Cardiac fibroblast (primary cell): ENCODE results near the gene MMP13.
"Not testable (repeated sequence)": the region's sequence is repeated elsewhere in the genome, so short reads cannot be mapped to it uniquely, and the experiment has no call there.

Experiments used
- DNase-seq, 2 donors: peaks; one replicate each; pipeline versions ENCODE4 v3.0.0 to v3.0.0-alpha.2; 2010; ENCODE audit warnings: low read depth in 2 of 2
- H3K4me3 ChIP-seq, 2 donors: replicated peaks in 1 of 2; 1 replicate in 1 of 2; 2 replicates in 1 of 2; pipeline ENCODE4 v1.5.1; 2011; ENCODE audit warnings: low read depth in 2 of 2, low read length in 2 of 2, mild to moderate bottlenecking in 2 of 2, moderate library complexity in 1 of 2
- TF ChIP-seq, protein P1 (sequence below): IDR thresholded peaks from one replicate; pipeline ENCODE4 v1.5.1; 2011; ENCODE audit warnings: low read depth, mild to moderate bottlenecking, low read length, inconsistent platforms

The MMP13 gene

DNA sequence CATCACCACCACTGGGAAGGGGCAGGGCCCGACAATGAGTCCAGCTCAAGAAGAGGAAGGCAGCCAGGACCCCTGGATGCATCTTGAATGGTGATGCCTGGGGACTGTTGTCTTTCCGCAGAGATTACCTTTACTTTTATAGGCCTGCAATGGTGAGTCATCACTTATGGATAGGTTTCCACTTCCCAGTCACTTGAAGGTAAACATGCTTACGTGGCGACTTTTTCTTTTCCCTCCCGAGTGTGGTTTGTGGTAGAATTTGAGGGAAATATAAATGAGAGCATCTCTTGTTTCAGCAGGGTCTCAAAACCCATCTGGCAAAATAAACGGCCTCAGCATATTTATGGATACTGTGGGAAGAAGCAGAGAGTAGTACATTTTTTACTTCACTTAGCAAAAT lies at the start of gene MMP13:
TSS of gene MMP13 (minus strand) at position 109 of the 400 bp plus-strand sequence. CDS start at position 82, 27 bp downstream.
- TF ChIP-seq, protein P1, sequence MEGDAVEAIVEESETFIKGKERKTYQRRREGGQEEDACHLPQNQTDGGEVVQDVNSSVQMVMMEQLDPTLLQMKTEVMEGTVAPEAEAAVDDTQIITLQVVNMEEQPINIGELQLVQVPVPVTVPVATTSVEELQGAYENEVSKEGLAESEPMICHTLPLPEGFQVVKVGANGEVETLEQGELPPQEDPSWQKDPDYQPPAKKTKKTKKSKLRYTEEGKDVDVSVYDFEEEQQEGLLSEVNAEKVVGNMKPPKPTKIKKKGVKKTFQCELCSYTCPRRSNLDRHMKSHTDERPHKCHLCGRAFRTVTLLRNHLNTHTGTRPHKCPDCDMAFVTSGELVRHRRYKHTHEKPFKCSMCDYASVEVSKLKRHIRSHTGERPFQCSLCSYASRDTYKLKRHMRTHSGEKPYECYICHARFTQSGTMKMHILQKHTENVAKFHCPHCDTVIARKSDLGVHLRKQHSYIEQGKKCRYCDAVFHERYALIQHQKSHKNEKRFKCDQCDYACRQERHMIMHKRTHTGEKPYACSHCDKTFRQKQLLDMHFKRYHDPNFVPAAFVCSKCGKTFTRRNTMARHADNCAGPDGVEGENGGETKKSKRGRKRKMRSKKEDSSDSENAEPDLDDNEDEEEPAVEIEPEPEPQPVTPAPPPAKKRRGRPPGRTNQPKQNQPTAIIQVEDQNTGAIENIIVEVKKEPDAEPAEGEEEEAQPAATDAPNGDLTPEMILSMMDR: no peak
- DNase-seq: no peak
- no peak within 1 kb of the TSS for H3K4me3 ChIP-seq

DNA sequence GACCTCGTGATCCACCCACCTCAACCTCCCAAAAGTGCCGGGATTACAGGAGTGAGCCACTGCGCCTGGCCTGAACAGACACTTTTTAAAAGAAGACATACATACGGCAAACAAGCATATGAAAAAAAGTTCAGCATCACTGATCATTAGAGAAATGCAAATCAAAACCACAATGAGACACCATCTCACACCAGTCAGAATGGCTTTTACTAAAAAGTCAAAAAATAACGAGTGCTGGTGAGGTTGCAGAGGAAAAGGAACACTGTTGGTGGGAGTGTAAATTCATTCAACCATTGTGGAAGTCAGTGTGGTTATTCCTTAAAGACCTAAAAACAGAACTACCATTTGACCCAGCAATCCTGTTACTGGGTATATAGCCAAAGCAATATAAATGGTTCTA lies 48.7 kb upstream of the MMP13 start:
- not testable (repeated sequence) for H3K4me3 ChIP-seq, DNase-seq

DNA sequence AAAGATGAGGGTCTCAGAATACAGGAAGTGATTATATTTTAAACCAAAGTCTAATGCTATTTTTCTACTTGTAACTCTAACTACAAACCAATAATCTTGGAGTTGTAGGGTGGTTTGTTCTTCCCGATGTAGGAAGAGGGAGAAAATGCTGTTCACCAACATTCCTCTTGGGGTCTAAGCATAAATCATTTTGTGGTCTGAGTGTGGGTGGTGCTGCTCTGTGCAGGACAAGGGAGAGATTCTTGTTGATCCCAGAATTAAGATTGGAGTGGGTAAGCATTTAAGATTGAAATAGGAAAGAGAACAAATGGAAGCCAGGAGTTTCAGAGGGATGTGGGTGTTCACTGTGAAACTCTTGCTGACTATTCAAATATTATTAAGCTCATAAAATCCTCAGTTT lies 38.6 kb upstream of the MMP13 start:
- H3K4me3 ChIP-seq: no peak overlapping the region
- DNase-seq: no peak
- TF ChIP-seq, protein P1: no peak

DNA sequence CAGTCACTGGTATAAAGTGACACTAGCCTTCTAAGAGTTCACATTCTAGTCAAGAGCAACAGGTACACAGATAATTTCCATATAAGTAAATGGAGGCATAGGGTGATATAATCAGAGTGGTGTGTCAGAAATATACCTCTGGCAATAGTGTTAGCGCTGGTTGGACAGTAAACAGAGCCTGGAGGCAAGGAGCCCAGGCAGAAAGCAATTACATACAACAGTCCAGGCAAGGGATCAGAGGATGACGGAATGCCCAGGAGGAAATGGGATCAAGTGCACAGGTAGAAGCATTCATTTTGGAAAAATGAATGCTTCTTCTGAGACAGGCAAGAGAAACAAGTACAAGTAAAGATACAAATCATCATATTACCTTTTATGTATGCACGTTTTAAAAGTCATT lies 36.2 kb upstream of the MMP13 start:
- DNase-seq: no peak
- H3K4me3 ChIP-seq: no peak overlapping the region
- TF ChIP-seq, protein P1: no peak

DNA sequence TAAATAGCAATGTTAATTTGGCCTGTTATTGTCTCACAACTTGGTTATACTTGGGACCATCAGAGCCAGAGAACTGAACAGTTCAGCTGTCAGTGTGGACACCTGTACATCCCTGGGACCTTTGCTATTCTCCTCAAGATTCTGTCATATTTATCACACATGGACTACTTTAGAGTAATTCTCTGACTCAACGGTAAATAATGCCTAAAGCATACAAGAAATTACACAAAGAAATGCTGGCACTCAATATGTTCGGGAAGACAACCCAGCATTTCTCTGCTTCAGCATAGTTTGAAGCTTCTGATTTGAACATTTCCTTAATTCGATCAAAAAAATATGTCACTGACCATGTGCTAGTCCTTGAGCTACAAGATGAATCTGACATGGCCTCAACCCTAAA lies 34.6 kb upstream of the MMP13 start:
- no peak overlapping the region for H3K4me3 ChIP-seq
- peak in 1 of 2 donors; percentile 36 for DNase-seq
- TF ChIP-seq, protein P1: no peak

DNA sequence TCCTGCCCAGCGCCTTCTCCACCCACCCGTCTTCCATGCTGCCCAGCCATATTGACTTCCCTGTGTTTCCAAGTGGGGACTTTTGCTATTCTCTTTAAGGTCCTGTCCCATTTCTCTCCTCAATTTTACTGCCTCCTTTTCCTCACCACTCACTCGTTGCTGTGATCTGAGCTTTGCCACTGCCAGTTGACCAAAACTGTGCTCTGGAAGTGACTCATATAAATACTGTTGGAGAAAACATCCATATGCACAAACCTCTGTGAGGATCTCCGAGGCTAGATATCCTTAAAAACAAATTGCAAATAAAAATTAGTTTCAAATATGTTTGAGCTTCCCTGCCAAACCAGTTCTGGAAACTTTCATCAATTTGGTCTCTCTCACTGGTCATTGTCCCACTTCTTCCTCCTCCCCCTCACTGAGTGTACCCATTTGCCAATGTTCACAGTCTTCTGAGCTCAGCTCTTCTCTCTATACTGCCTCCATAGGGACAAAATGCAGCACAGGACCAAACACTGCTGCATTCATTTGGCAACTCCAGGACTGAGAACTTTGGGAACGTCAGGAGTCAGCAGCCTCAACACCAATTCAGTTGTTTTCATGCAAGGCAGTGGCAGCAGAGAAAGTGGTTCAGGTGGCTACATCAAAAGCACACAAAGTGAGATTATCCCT lies 34.0 kb upstream of the MMP13 start:
- peak in 1 of 2 donors; percentile 31 for DNase-seq
- H3K4me3 ChIP-seq: no peak overlapping the region
- TF ChIP-seq, protein P1: no peak

DNA sequence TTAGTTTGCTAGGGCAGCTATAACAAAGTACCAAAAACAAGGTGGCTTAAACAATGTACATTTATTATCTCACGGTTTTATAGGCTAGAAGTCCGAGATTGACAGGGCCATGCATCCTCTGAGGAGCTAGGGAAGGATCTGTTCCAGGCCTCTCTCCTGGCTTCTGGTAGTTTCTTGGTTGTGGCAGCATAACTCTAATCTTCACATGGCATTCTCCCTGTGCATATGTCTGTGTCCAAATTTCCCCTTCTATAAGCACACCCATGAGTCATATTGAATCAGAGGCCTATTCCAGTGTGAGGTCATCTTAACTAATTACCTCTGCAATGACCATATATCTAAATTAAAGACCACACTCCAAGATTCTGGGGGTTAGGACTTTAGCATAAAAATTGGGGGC lies 31.3 kb upstream of the MMP13 start:
- TF ChIP-seq, protein P1: no peak
- H3K4me3 ChIP-seq: no peak overlapping the region
- DNase-seq: peak in 1 of 2 donors; percentile 66
